Activated CD4-positive, alpha-beta memory T cell treated with anti-CD3 and anti-CD28 coated beads for 36 hours (primary cell): ENCODE measurements around the gene RC3H2. TPM values are rescaled to one million over a fixed set of nuclear protein-coding genes. Genes with fewer than 3 reads are reported as not detected.
"Not testable (repeated sequence)": the region's sequence is repeated elsewhere in the genome, so short reads cannot be mapped to it uniquely, and the experiment has no call there.

Experiments used
- CTCF ChIA-PET: fragments of 350-600 bp; sonication (Branson Sonifier 250); formaldehyde crosslinking; loops from one replicate; lab custom pipeline; 2021; ENCODE audit warnings: antibody characterized with exemption, inconsistent platforms; lab: Charles Lee
- POLR2A ChIA-PET: fragments of 350-600 bp; sonication (Branson Sonifier 250); formaldehyde crosslinking; loops from one replicate; lab custom pipeline; 2021; ENCODE audit warnings: antibody characterized with exemption; lab: Charles Lee
- DNase-seq: peaks from one replicate; pipeline ENCODE4 v3.0.0-alpha.2; 2020
- H3K27ac Mint-ChIP-seq: one replicate; pipeline ENCODE4 v1.8.0; 2021; ENCODE audit warnings: mixed read lengths
- H3K27me3 Mint-ChIP-seq: one replicate; pipeline ENCODE4 v1.8.0; 2021; ENCODE audit warnings: mixed read lengths
- H3K36me3 Mint-ChIP-seq: one replicate; pipeline ENCODE4 v1.8.0; 2021; ENCODE audit warnings: mixed read lengths
- H3K4me1 Mint-ChIP-seq: one replicate; pipeline ENCODE4 v1.8.0; 2021; ENCODE audit warnings: low read depth, mixed read lengths
- H3K4me3 Mint-ChIP-seq: one replicate; pipeline ENCODE4 v1.8.0; 2021; ENCODE audit warnings: mild to moderate bottlenecking, mixed read lengths
- H3K9me3 Mint-ChIP-seq: one replicate; pipeline ENCODE4 v1.8.0; 2021; ENCODE audit warnings: mixed read lengths
- intact Hi-C: fragments of 100-400 bp; cut with micrococcal nuclease; formaldehyde crosslinking; loops from one replicate; pipeline ENCODE4 v1.15.1; 2023
- total RNA-seq, 2 experiments: library from RNA; stranded (reverse); gene quantifications; one replicate each; pipeline ENCODE4 v1.2.3, GENCODE V29; 2021

RC3H2 gene
- total RNA-seq, 2 experiments from 2014 or later, result 27.7 to 27.8 TPM

- ChIA-PET CTCF (no interaction called here), POLR2A (no interaction called here)
- Mint-ChIP-seq H3K4me3 (no peak overlapping the region), H3K4me1 (peaks cover 5% of the 10 kb centered on the region), H3K9me3 (no peaks in the 10 kb centered on the region), H3K27me3 (no peaks in the 10 kb centered on the region), H3K36me3 (peaks cover 3% of the 10 kb centered on the region), H3K27ac (no peak overlapping the region)
- no peak for DNase-seq
- intact Hi-C loops, result no loop called here
Observed at GRCh38 chr9:122918310-122918709, 13.2 kb upstream of the RC3H2 start.

GRCh38 chr9:122912964-122913673 lies 8.0 kb upstream of the RC3H2 start, which contains the start of gene ZBTB6:
ZBTB6 (minus strand) TSS chr9:122913323; CDS start chr9:122912072, 1,251 bp downstream.
- H3K36me3 Mint-ChIP-seq, result peaks cover 27% of the 10 kb centered on the region
- intact Hi-C loops, result loop anchor here (1.0 kb wide), 4 partner anchors 8 to 78 kb away; partner anchors contain the start of genes RC3H2 and ZBTB26
- POLR2A ChIA-PET, result interaction anchor here (0.7 to 2.3 kb wide), 7 partner anchors 8 to 65 kb away, joined by 3 to 30 read pairs (median 7); partner anchors contain the start of genes RABGAP1, RC3H2 and ZBTB26
- peaks cover 35% of the 10 kb centered on the region for H3K4me1 Mint-ChIP-seq
- DNase-seq, result peak; percentile 86
- H3K27me3 Mint-ChIP-seq, result no peaks in the 10 kb centered on the region
- H3K4me3 Mint-ChIP-seq, result peak within 1 kb of the TSS; percentile 94
- peak within 1 kb of the TSS; percentile 100 for H3K27ac Mint-ChIP-seq
- CTCF ChIA-PET, result interaction anchor here (0.8 to 1.7 kb wide), 8 partner anchors 10 to 312 kb away, joined by 3 to 7 read pairs (median 4); partner anchors contain the start of gene ZBTB26
- H3K9me3 Mint-ChIP-seq, result no peaks in the 10 kb centered on the region

GRCh38 chr9:122912671-122912963 lies 7.5 kb upstream of the RC3H2 start:
- peak overlapping the region; percentile 94 for H3K4me3 Mint-ChIP-seq
- H3K4me1 Mint-ChIP-seq, result peaks cover 35% of the 10 kb centered on the region
- H3K36me3 Mint-ChIP-seq, result peaks cover 27% of the 10 kb centered on the region
- no peaks in the 10 kb centered on the region for H3K9me3 Mint-ChIP-seq
- intact Hi-C loops, result no loop called here
- ChIA-PET POLR2A (interaction anchor here (0.7 to 2.3 kb wide), 7 partner anchors 9 to 64 kb away, joined by 3 to 30 read pairs (median 7); partner anchors contain the start of genes RABGAP1, RC3H2 and ZBTB26), CTCF (interaction anchor here (0.8 to 1.7 kb wide), 8 partner anchors 9 to 313 kb away, joined by 3 to 7 read pairs (median 4); partner anchors contain the start of gene ZBTB26)
- peak overlapping the region; percentile 100 for H3K27ac Mint-ChIP-seq
- DNase-seq, result no peak
- no peaks in the 10 kb centered on the region for H3K27me3 Mint-ChIP-seq

- CTCF ChIA-PET, H3K4me3 Mint-ChIP-seq, H3K27ac Mint-ChIP-seq, H3K27me3 Mint-ChIP-seq, H3K9me3 Mint-ChIP-seq, DNase-seq: not testable (repeated sequence)
- peaks cover 24% of the 10 kb centered on the region for H3K4me1 Mint-ChIP-seq
- H3K36me3 Mint-ChIP-seq, result peaks cover 16% of the 10 kb centered on the region
- POLR2A ChIA-PET, result interaction anchor here (2.2 kb wide), 1 partner anchor 35 kb away, joined by 11 read pairs; the partner anchor contains the start of gene RABGAP1
- intact Hi-C loops, result loop anchor here (5.0 kb wide), 1 partner anchor 321 kb away; no protein-coding TSS in a partner anchor
Observed at GRCh38 chr9:122906122-122906521, 963 bp upstream of the RC3H2 start.

- no peaks in the 10 kb centered on the region for H3K9me3 Mint-ChIP-seq
- H3K4me3 Mint-ChIP-seq, result peak overlapping the region; percentile 94
- intact Hi-C loops, result loop anchor here (1.0 to 5.0 kb wide), 3 partner anchors 57 to 86 kb away; partner anchors contain the start of gene PDCL
- peak; percentile 48 for DNase-seq
- POLR2A ChIA-PET, result interaction anchor here (0.8 to 3.5 kb wide), 5 partner anchors 8 to 365 kb away, joined by 3 to 30 read pairs (median 11); partner anchors contain the start of genes RABGAP1, ZBTB26 and ZBTB6
- CTCF ChIA-PET, result interaction anchor here (0.6 to 1.7 kb wide), 6 partner anchors 8 to 191 kb away, joined by 3 to 9 read pairs (median 4); partner anchors contain the start of genes RABGAP1 and ZBTB6
- H3K27me3 Mint-ChIP-seq, result no peaks in the 10 kb centered on the region
- peak overlapping the region; percentile 93 for H3K27ac Mint-ChIP-seq
- H3K4me1 Mint-ChIP-seq, result peaks cover 22% of the 10 kb centered on the region
- peaks cover 8% of the 10 kb centered on the region for H3K36me3 Mint-ChIP-seq
Observed at GRCh38 chr9:122904466-122904822, 715 bp downstream of the RC3H2 start.

- intact Hi-C loops, result loop anchor here (5.0 kb wide), 1 partner anchor 53 kb away; no protein-coding TSS in a partner anchor
- peaks cover 38% of the 10 kb centered on the region for H3K4me1 Mint-ChIP-seq
- ChIA-PET POLR2A (interaction anchor here (1.7 kb wide), 1 partner anchor 12 kb away, joined by 7 read pairs; the partner anchor contains the start of gene ZBTB6), CTCF (interaction anchor here (0.7 to 1.3 kb wide), 2 partner anchors 12 to 174 kb away, joined by 3 to 4 read pairs; partner anchors contain the start of gene ZBTB6)
- H3K4me3 Mint-ChIP-seq, result peak overlapping the region; percentile 60
- no peak for DNase-seq
- H3K27ac Mint-ChIP-seq, result peak overlapping the region; percentile 66
- peaks cover 15% of the 10 kb centered on the region for H3K36me3 Mint-ChIP-seq
- H3K9me3 Mint-ChIP-seq, result no peaks in the 10 kb centered on the region
- H3K27me3 Mint-ChIP-seq, result no peaks in the 10 kb centered on the region
Observed at GRCh38 chr9:122900791-122901190, 4.4 kb downstream of the RC3H2 start.

- H3K27me3 Mint-ChIP-seq, result no peaks in the 10 kb centered on the region
- H3K4me3 Mint-ChIP-seq, result no peak overlapping the region
- intact Hi-C loops, result no loop called here
- CTCF ChIA-PET, result interaction anchor here (0.9 to 1.4 kb wide), 3 partner anchors 12 to 93 kb away, joined by 3 to 6 read pairs (median 3); no protein-coding TSS in a partner anchor
- POLR2A ChIA-PET, result interaction anchor here (0.7 to 1.1 kb wide), 2 partner anchors 49 to 763 kb away, joined by 3 read pairs; no protein-coding TSS in a partner anchor
- H3K27ac Mint-ChIP-seq, result peak overlapping the region; percentile 60
- peaks cover 20% of the 10 kb centered on the region for H3K36me3 Mint-ChIP-seq
- DNase-seq, result no peak
- H3K4me1 Mint-ChIP-seq, result peaks cover 35% of the 10 kb centered on the region
- no peaks in the 10 kb centered on the region for H3K9me3 Mint-ChIP-seq
Observed at GRCh38 chr9:122897969-122898368, 7.2 kb downstream of the RC3H2 start.

GRCh38 chr9:122888480-122888879 lies 16.7 kb downstream of the RC3H2 start:
- intact Hi-C loops, result no loop called here
- CTCF ChIA-PET, result no interaction called here
- Mint-ChIP-seq H3K27me3 (no peaks in the 10 kb centered on the region), H3K36me3 (peaks cover 22% of the 10 kb centered on the region), H3K4me3 (no peak overlapping the region), H3K27ac (no peak overlapping the region), H3K4me1 (no peaks in the 10 kb centered on the region), H3K9me3 (no peaks in the 10 kb centered on the region)
- POLR2A ChIA-PET, result no interaction called here
- DNase-seq, result no peak

- peaks cover 36% of the 10 kb centered on the region for H3K36me3 Mint-ChIP-seq
- POLR2A ChIA-PET, result no interaction called here
- no peaks in the 10 kb centered on the region for H3K9me3 Mint-ChIP-seq
- no peak overlapping the region for H3K4me3 Mint-ChIP-seq
- H3K27ac Mint-ChIP-seq, result no peak overlapping the region
- DNase-seq, result no peak
- peaks cover 10% of the 10 kb centered on the region for H3K4me1 Mint-ChIP-seq
- intact Hi-C loops, result no loop called here
- CTCF ChIA-PET, result no interaction called here
- no peaks in the 10 kb centered on the region for H3K27me3 Mint-ChIP-seq
Observed at GRCh38 chr9:122883125-122883524, 22.0 kb downstream of the RC3H2 start.

GRCh38 chr9:122879443-122879842 lies 25.7 kb downstream of the RC3H2 start:
- POLR2A ChIA-PET, result interaction anchor here (0.6 kb wide), 1 partner anchor 10 kb away, joined by 5 read pairs; no protein-coding TSS in a partner anchor
- H3K27me3 Mint-ChIP-seq, result no peaks in the 10 kb centered on the region
- no peaks in the 10 kb centered on the region for H3K9me3 Mint-ChIP-seq
- no peak overlapping the region for H3K27ac Mint-ChIP-seq
- CTCF ChIA-PET, result no interaction called here
- no peak overlapping the region for H3K4me3 Mint-ChIP-seq
- peaks cover 10% of the 10 kb centered on the region for H3K4me1 Mint-ChIP-seq
- peaks cover 52% of the 10 kb centered on the region for H3K36me3 Mint-ChIP-seq
- DNase-seq, result no peak
- intact Hi-C loops, result no loop called here

GRCh38 chr9:122875523-122875922 lies 29.6 kb downstream of the RC3H2 start:
- H3K27me3 Mint-ChIP-seq, result no peaks in the 10 kb centered on the region

GRCh38 chr9:122867276-122867675 lies 37.9 kb downstream of the RC3H2 start:
- POLR2A ChIA-PET, H3K9me3 Mint-ChIP-seq, intact Hi-C loops, CTCF ChIA-PET, H3K27ac Mint-ChIP-seq, H3K4me1 Mint-ChIP-seq, H3K27me3 Mint-ChIP-seq, DNase-seq, H3K4me3 Mint-ChIP-seq: not testable (repeated sequence)
- H3K36me3 Mint-ChIP-seq, result peaks cover 19% of the 10 kb centered on the region

More at GRCh38 chr9:122875523-122875922, 29.6 kb downstream of the RC3H2 start:
- POLR2A ChIA-PET, result no interaction called here
- Mint-ChIP-seq H3K27ac (no peak overlapping the region), H3K9me3 (no peaks in the 10 kb centered on the region), H3K4me1 (no peaks in the 10 kb centered on the region), H3K36me3 (peaks cover 38% of the 10 kb centered on the region), H3K4me3 (no peak overlapping the region)
- DNase-seq, result no peak
- intact Hi-C loops, result no loop called here
- CTCF ChIA-PET, result interaction anchor here (0.6 kb wide), 1 partner anchor 39 kb away, joined by 3 read pairs; no protein-coding TSS in a partner anchor
